Osteocyte (in vitro differentiated cells): Measurements from ENCODE around the gene DYNLT4. TPM values are rescaled to one million over a fixed set of nuclear protein-coding genes. Genes with fewer than 3 reads are reported as not detected.
"Not testable (repeated sequence)": the region's sequence is repeated elsewhere in the genome, so short reads cannot be mapped to it uniquely, and the experiment has no call there.

Experiments
- DNase-seq: peaks from one replicate; pipeline ENCODE4 v3.0.0; 2021; ENCODE audit warnings: mixed read lengths; ENCODE audit not compliant: unreplicated experiment; ENCODE audit errors: extremely low spot score
- H3K27ac Mint-ChIP-seq: one replicate; pipeline ENCODE4 v1.8.0; 2021; ENCODE audit warnings: mild to moderate bottlenecking, mixed read lengths; ENCODE audit not compliant: unreplicated experiment
- H3K27me3 Mint-ChIP-seq: one replicate; pipeline ENCODE4 v1.8.0; 2021; ENCODE audit warnings: mixed read lengths; ENCODE audit not compliant: unreplicated experiment
- H3K36me3 Mint-ChIP-seq: one replicate; pipeline ENCODE4 v1.8.0; 2021; ENCODE audit warnings: mixed read lengths; ENCODE audit not compliant: unreplicated experiment
- H3K4me1 Mint-ChIP-seq: one replicate; pipeline ENCODE4 v1.8.0; 2021; ENCODE audit warnings: mixed read lengths; ENCODE audit not compliant: unreplicated experiment
- H3K4me3 Mint-ChIP-seq: one replicate; pipeline ENCODE4 v1.8.0; 2021; ENCODE audit warnings: mild to moderate bottlenecking, moderate library complexity, mixed read lengths; ENCODE audit not compliant: unreplicated experiment
- H3K9me3 Mint-ChIP-seq: one replicate; pipeline ENCODE4 v1.8.0; 2021; ENCODE audit warnings: mixed read lengths; ENCODE audit not compliant: unreplicated experiment
- CTCF ChIP-seq: fragments of 200-600 bp; sonication (generic); IDR thresholded peaks from 2 replicates; pipeline ENCODE4 v1.5.0; 2021; ENCODE audit warnings: antibody characterized with exemption, mild to moderate bottlenecking, moderate library complexity
- total RNA-seq: library from RNA; stranded (reverse); gene quantifications from 2 replicates; pipeline ENCODE4 v1.2.1, GENCODE V29; 2021

Gene DYNLT4
- total RNA-seq, 1 donor from 2014 or later, result 0.48 TPM

DNA sequence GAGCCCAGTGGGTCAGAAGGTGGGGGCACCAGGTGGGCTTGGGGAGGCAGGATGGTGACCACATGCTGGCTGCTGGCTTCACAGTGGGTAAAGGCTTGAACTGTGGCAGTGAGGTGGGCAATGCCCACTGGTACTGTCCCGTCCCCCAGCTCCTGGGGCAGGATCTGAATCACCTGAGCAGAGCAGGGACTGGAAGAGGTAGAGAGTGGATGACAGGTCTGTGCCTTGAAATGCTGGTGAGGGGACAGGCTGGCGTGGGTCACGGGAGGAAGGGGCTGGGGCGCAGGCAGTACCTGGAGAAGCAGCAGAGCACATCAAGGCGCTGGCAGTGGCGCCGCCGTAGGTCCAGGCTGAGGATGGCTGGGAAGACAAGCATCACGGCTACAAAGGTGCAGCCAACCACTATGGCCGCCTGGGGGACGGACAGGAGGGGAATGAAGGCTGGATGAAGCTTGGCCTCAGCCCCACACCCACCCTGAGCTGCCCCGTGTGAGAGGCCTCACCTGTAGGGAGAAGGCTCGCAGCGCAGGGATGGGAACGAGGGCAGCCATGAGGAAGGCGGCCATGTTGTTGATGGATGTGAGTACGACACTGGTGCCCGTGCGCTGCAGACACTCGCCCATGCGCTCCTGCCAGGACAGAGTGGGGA is 21.0 kb upstream of the DYNLT4 start:
- H3K27me3 Mint-ChIP-seq, result no peaks in the 10 kb centered on the region
- H3K27ac Mint-ChIP-seq, result no peak overlapping the region
- no peak overlapping the region for H3K4me3 Mint-ChIP-seq
- no peak for DNase-seq
- no peak for TF ChIP-seq CTCF
- H3K36me3 Mint-ChIP-seq, result no peaks in the 10 kb centered on the region
- no peaks in the 10 kb centered on the region for H3K9me3 Mint-ChIP-seq
- H3K4me1 Mint-ChIP-seq, result no peaks in the 10 kb centered on the region

- Mint-ChIP-seq H3K36me3 (no peaks in the 10 kb centered on the region), H3K27me3 (no peaks in the 10 kb centered on the region), H3K27ac (no peak overlapping the region), H3K9me3 (no peaks in the 10 kb centered on the region), H3K4me3 (no peak overlapping the region), H3K4me1 (no peaks in the 10 kb centered on the region)
- no peak for DNase-seq
- no peak for TF ChIP-seq CTCF
These were observed 20.2 kb upstream of the DYNLT4 start for GRCh38 chr1:44827197-44828002.

DNA sequence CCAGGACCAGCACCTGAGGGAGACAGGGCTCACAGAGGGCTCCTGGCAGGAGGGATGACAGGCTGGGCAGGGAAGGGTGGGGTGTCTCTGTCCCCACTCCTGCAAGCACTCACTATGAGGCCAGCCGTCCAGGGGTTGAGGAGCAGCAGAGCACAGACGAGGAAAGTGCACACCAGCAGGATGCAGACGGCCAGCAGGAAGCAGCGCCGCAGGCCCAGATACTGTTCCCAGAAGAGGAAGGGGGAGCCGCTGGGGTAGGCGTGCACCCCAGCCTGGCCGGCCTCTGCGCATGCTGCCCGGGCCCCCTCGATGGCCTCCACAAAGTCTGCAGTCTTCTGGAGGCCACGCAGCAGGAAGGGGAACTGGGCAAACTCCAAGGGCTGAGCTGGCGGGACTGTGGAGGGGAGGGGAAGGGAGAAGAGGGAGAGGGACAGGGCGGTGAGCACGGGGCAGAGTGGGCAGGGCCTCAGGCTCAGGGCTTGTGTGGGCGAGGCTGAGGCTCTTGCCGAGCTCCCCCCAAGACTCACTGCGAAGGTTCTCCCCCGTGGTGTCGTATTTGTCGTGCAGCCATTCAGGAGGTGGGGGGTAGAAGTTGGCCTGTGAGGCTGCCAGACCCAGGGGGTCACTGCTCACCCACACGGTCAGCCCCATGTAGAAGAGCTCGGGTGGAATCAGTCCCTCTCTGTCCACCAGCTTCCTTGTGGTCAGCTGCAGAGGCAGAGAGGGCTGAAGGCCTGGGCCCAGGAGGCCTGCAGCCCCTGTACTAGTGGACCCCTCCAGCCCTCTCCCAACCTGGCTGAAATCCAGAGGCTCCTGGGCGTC is 19.4 kb upstream of the DYNLT4 start:
- no peak for TF ChIP-seq CTCF
- no peak overlapping the region for H3K27ac Mint-ChIP-seq
- H3K27me3 Mint-ChIP-seq, result no peaks in the 10 kb centered on the region

GRCh38 chr1:44824392-44824791 is 17.2 kb upstream of the DYNLT4 start:
- not testable (repeated sequence) for DNase-seq, H3K27me3 Mint-ChIP-seq, H3K9me3 Mint-ChIP-seq, H3K4me3 Mint-ChIP-seq, H3K27ac Mint-ChIP-seq, H3K4me1 Mint-ChIP-seq, H3K36me3 Mint-ChIP-seq

More for the DNA sequence above, 19.4 kb upstream of the DYNLT4 start:
- no peak overlapping the region for H3K4me3 Mint-ChIP-seq
- no peaks in the 10 kb centered on the region for H3K36me3 Mint-ChIP-seq
- DNase-seq, result no peak
- no peaks in the 10 kb centered on the region for H3K9me3 Mint-ChIP-seq
- no peaks in the 10 kb centered on the region for H3K4me1 Mint-ChIP-seq

DNA sequence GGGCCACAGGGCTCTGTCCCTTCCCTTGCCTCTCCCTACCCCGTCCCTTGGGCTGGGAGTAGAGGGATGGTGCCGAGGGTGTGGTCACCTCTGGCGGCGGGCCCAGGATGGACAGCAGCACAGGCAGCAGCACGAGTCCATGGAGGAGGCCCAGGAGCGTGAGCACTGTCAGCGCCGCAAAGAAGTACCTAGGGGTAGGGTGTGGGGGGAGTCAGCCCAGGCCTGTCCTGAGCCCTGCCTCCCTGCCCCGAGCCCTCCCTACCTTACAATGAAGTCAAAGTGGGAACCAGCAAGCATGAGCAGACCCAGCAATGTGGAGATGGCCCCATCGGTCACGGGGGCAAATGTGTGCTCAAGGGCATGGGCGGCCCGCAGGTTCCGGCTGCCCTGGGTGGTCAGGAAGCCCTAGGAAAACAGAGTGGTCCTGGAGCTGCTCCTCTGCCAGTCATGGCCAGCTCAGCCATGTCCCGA is 15.9 kb upstream of the DYNLT4 start:
- Mint-ChIP-seq H3K4me1 (peaks cover 22% of the 10 kb centered on the region), H3K27ac (no peak overlapping the region), H3K4me3 (no peak overlapping the region), H3K36me3 (peaks cover 2% of the 10 kb centered on the region), H3K27me3 (no peaks in the 10 kb centered on the region), H3K9me3 (no peaks in the 10 kb centered on the region)
- TF ChIP-seq CTCF, result no peak
- DNase-seq, result no peak
